CD8-positive, alpha-beta memory T cell (primary cell): ENCODE measurements around the gene MARK4. TPM values are rescaled to one million over a fixed set of nuclear protein-coding genes. Genes with fewer than 3 reads are reported as not detected.

ENCODE experiments used
- CTCF ChIA-PET: fragments of 350-600 bp; sonication (Branson Sonifier 250); formaldehyde crosslinking; loops from one replicate; lab custom pipeline; 2021; ENCODE audit warnings: antibody characterized with exemption; lab: Charles Lee
- POLR2A ChIA-PET: fragments of 350-600 bp; sonication (Branson Sonifier 250); formaldehyde crosslinking; loops from one replicate; lab custom pipeline; 2021; ENCODE audit warnings: antibody characterized with exemption; lab: Charles Lee
- DNase-seq, 5 donors: peaks; one replicate each; pipeline versions ENCODE4 v3.0.0 to v3.0.0-alpha.2; 2020 to 2022; ENCODE audit warnings: mixed read lengths in 1 of 5
- H3K27ac ChIP-seq: one replicate; pipeline ENCODE4 v1.7.0; 2013; ENCODE audit warnings: low read depth, mild to moderate bottlenecking, low read length, moderate library complexity
- H3K27me3 ChIP-seq: 2 replicates; pipeline ENCODE4 v1.7.0; 2013; ENCODE audit warnings: low read length, mild to moderate bottlenecking; ENCODE audit not compliant: insufficient read depth, poor library complexity, severe bottlenecking
- H3K36me3 ChIP-seq: 2 replicates; pipeline ENCODE4 v1.7.0; 2013; ENCODE audit warnings: mild to moderate bottlenecking, low read length, moderate library complexity; ENCODE audit not compliant: insufficient read depth
- H3K4me1 ChIP-seq: 2 replicates; pipeline ENCODE4 v1.7.0; 2013; ENCODE audit warnings: mild to moderate bottlenecking, low read length, moderate library complexity; ENCODE audit not compliant: insufficient read depth
- H3K4me3 ChIP-seq: 2 replicates; pipeline ENCODE4 v1.7.0; 2013; ENCODE audit warnings: mild to moderate bottlenecking, low read length
- H3K9me3 ChIP-seq: 2 replicates; pipeline ENCODE4 v1.7.0; 2013; ENCODE audit warnings: mild to moderate bottlenecking, low read length
- H3K27ac Mint-ChIP-seq, 8 donors: one replicate each; pipeline ENCODE4 v1.8.0; 2020 to 2021; ENCODE audit warnings: mixed read lengths in 8 of 8, mild to moderate bottlenecking in 6 of 8, inconsistent platforms in 3 of 8, moderate library complexity in 3 of 8
- H3K27me3 Mint-ChIP-seq, 2 donors: one replicate each; pipeline ENCODE4 v1.8.0; 2020 to 2021; ENCODE audit warnings: mixed read lengths in 2 of 2, mild to moderate bottlenecking in 1 of 2, moderate library complexity in 1 of 2
- H3K36me3 Mint-ChIP-seq, 3 donors: one replicate each; pipeline ENCODE4 v1.8.0; 2020 to 2021; ENCODE audit warnings: mixed read lengths in 3 of 3, inconsistent platforms in 1 of 3, mild to moderate bottlenecking in 1 of 3
- H3K4me1 Mint-ChIP-seq, 3 donors: one replicate each; pipeline ENCODE4 v1.8.0; 2020 to 2021; ENCODE audit warnings: mixed read lengths in 3 of 3, inconsistent platforms in 1 of 3, mild to moderate bottlenecking in 1 of 3
- H3K4me3 Mint-ChIP-seq, 7 donors: one replicate each; pipeline ENCODE4 v1.8.0; 2020 to 2021; ENCODE audit warnings: mixed read lengths in 7 of 7, mild to moderate bottlenecking in 6 of 7, moderate library complexity in 4 of 7, inconsistent platforms in 2 of 7
- H3K9me3 Mint-ChIP-seq, 5 donors: one replicate each; pipeline ENCODE4 v1.8.0; 2020 to 2022; ENCODE audit warnings: mixed read lengths in 5 of 5, mild to moderate bottlenecking in 3 of 5, moderate library complexity in 2 of 5, inconsistent platforms in 1 of 5
- polyA plus RNA-seq: library from polyadenylated mRNA; unstranded; fragments of 300-500 nt; fragmentation: Illumina TruSeq; gene quantifications from one replicate; pipeline ENCODE4 v1.2.3, GENCODE V29; 2021
- total RNA-seq, 2 experiments: library from RNA; stranded (reverse); gene quantifications; one replicate each; pipeline ENCODE4 v1.2.3, GENCODE V29; 2021

MARK4 gene
- total and polyA plus RNA-seq, 3 experiments from 2014 or later: 2.6 to 21.2 (median 20.2) TPM

DNA sequence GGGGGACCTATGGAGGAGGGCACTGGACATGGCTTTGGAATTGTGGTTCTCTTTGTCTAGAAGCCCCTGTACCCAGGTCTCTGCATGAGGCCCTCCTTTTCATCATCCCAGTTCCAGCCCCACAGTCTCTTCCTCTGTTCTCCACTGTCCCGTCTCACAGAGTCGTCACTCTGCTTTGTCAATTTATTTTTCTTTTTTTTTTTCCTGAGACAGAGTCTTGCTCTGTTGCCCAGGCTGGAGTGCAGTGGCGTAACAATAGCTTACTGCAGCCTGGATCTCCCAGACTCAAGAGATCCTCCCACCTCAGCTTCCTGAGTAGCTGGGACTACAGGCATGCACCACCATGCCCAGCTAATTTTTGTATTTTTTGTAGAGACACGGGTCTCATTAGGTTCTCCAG lies 5.2 kb upstream of the MARK4 start:
- ChIA-PET POLR2A (interaction anchor here (0.7 kb wide), 1 partner anchor 232 kb away, joined by 3 read pairs; no protein-coding TSS in a partner anchor), CTCF (interaction anchor here (0.9 kb wide), 1 partner anchor 64 kb away, joined by 3 read pairs; no protein-coding TSS in a partner anchor)
- no peak overlapping the region for H3K4me3 ChIP-seq
- H3K36me3 ChIP-seq: no peaks in the 10 kb centered on the region
- peak overlapping the region; percentile 51 for H3K27ac ChIP-seq
- no peak for DNase-seq
- H3K27me3 ChIP-seq: no peaks in the 10 kb centered on the region
- Mint-ChIP-seq H3K9me3 (no peaks in the 10 kb centered on the region), H3K27me3 (peaks cover 8 to 14% of the 10 kb centered on the region in 2 donors), H3K36me3 (peaks cover 0 to 2% (median 0%) of the 10 kb centered on the region in 3 donors), H3K4me3 (no peak overlapping the region), H3K27ac (no peak overlapping the region), H3K4me1 (peaks cover 7 to 20% (median 9%) of the 10 kb centered on the region in 3 donors)
- H3K9me3 ChIP-seq: no peaks in the 10 kb centered on the region
- peaks cover 4% of the 10 kb centered on the region for H3K4me1 ChIP-seq

- peaks cover 8 to 11% of the 10 kb centered on the region in 2 donors for H3K27me3 Mint-ChIP-seq
Measured at GRCh38 chr19:45247136-45247535, 3.9 kb upstream of the MARK4 start.

GRCh38 chr19:45249261-45250033 lies 1.6 kb upstream of the MARK4 start:
- no peaks in the 10 kb centered on the region for H3K27me3 ChIP-seq
- peaks cover 32% of the 10 kb centered on the region for H3K4me1 ChIP-seq
- Mint-ChIP-seq H3K36me3 (peaks cover 0 to 2% (median 0%) of the 10 kb centered on the region in 3 donors), H3K27me3 (peaks cover 6 to 7% of the 10 kb centered on the region in 2 donors), H3K9me3 (no peaks in the 10 kb centered on the region), H3K4me1 (peaks cover 29 to 44% (median 30%) of the 10 kb centered on the region in 3 donors), H3K27ac (peak overlapping the region in 4 of 8 donors; percentile 6 to 73 (median 16)), H3K4me3 (peak overlapping the region; percentile 34 to 93 (median 79))
- DNase-seq: no peak
- ChIA-PET POLR2A (interaction anchor here (0.5 kb wide), 1 partner anchor 296 kb away, joined by 3 read pairs; no protein-coding TSS in a partner anchor), CTCF (interaction anchor here (1.2 to 1.3 kb wide), 4 partner anchors 9 to 249 kb away, joined by 3 to 5 read pairs (median 4); partner anchors contain the start of gene RELB)
- H3K9me3 ChIP-seq: no peaks in the 10 kb centered on the region
- no peak overlapping the region for H3K27ac ChIP-seq
- H3K4me3 ChIP-seq: no peak overlapping the region
- H3K36me3 ChIP-seq: no peaks in the 10 kb centered on the region

More at GRCh38 chr19:45247136-45247535, 3.9 kb upstream of the MARK4 start:
- H3K36me3 ChIP-seq: no peaks in the 10 kb centered on the region
- H3K9me3 ChIP-seq: no peaks in the 10 kb centered on the region
- Mint-ChIP-seq H3K9me3 (no peaks in the 10 kb centered on the region), H3K4me3 (no peak overlapping the region), H3K27ac (no peak overlapping the region), H3K36me3 (peaks cover 0 to 2% (median 0%) of the 10 kb centered on the region in 3 donors), H3K4me1 (peaks cover 9 to 23% (median 12%) of the 10 kb centered on the region in 3 donors)
- H3K4me1 ChIP-seq: peaks cover 8% of the 10 kb centered on the region
- DNase-seq: no peak
- no peak overlapping the region for H3K4me3 ChIP-seq
- POLR2A ChIA-PET: no interaction called here
- H3K27me3 ChIP-seq: no peaks in the 10 kb centered on the region
- H3K27ac ChIP-seq: no peak overlapping the region
- CTCF ChIA-PET: no interaction called here

DNA sequence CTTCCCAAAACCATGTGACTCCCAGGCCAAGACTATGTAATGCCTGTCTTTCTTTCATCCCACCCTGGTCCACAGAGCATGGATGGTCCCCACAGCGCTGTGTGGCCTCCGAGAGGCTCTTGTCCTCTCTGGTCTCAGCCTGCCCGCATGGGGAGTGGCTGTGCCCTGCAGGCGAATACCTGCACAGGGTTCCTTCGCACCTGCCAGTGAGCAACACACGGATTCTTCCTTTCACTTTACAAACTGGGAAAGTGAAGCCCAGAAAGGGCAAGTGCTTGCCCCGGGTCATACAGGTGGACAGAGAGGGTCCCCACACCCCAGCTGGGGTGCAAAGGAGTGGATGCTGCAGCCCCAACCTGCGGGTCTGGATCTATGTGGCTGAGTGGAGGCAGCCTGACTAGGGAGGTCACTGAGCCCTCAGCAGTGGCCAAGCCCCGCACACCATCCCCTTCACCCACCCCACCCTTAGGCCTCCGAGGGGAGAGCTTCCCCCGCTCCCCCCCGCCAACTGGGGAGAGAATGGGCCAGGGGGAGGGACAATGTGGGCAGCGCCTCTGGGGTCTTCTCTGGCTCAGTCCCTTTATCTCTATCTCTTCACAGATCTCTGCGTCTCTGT lies 747 bp upstream of the MARK4 start:
- no peak for DNase-seq
- H3K4me1 Mint-ChIP-seq: peaks cover 30 to 51% (median 34%) of the 10 kb centered on the region in 3 donors
- H3K27me3 ChIP-seq: no peaks in the 10 kb centered on the region
- H3K27ac ChIP-seq: peak overlapping the region; percentile 33
- H3K36me3 Mint-ChIP-seq: peaks cover 0 to 2% (median 0%) of the 10 kb centered on the region in 3 donors
- H3K9me3 Mint-ChIP-seq: no peaks in the 10 kb centered on the region
- ChIA-PET CTCF (no interaction called here), POLR2A (no interaction called here)
- H3K27me3 Mint-ChIP-seq: peaks cover 0 to 3% of the 10 kb centered on the region in 2 donors
- H3K36me3 ChIP-seq: no peaks in the 10 kb centered on the region
- no peaks in the 10 kb centered on the region for H3K9me3 ChIP-seq
- H3K4me3 Mint-ChIP-seq: peak overlapping the region; percentile 77 to 94 (median 88)
- peak overlapping the region; percentile 59 for H3K4me3 ChIP-seq
- peaks cover 35% of the 10 kb centered on the region for H3K4me1 ChIP-seq
- H3K27ac Mint-ChIP-seq: peak overlapping the region in 7 of 8 donors; percentile 12 to 95 (median 91)

DNA sequence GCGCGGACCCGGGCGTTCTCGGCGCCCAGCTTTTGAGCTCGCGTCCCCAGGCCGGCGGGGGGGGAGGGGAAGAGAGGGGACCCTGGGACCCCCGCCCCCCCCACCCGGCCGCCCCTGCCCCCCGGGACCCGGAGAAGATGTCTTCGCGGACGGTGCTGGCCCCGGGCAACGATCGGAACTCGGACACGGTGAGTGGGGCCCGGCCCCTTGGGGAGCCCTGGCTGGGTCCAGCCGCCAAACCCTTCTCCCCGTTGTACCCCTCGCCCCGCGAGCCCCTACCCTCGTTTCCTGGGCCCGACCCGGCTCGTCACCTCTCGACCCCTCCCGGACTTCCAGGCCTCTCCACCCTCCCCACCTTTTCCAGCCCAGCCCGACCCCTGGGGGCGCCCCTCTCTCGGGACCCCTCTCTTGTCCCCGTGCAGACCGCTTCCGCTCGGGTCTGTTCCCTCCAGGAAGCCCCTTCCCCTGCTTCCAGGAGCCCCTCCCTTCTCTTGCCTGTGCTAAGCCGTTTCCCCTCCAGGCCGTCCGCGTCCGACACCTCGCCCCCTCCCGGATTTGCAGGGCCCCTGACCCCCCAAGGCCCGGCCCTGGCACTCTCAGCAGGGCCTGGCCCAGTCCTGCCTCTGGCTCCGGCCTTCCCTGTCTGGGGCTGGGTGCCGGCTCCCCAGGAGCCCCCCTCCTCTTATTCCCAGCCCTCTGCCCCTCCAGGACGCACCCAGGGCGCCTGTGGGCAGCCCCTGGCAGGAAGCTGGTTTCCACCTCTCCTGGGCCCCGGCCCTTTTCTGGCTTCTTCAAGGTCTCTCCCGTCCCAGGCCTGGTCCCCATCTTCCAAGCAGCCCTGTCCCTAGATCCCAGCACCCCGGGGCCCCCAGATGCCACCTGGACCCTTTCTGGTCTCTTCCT lies 632 bp downstream of the MARK4 start:
- Histone ChIP-seq H3K27ac (peak overlapping the region; percentile 65), H3K4me1 (peaks cover 35% of the 10 kb centered on the region), H3K36me3 (no peaks in the 10 kb centered on the region), H3K27me3 (no peaks in the 10 kb centered on the region), H3K9me3 (no peaks in the 10 kb centered on the region), H3K4me3 (peak overlapping the region; percentile 54)
- Mint-ChIP-seq H3K4me3 (peak overlapping the region; percentile 65 to 93 (median 85)), H3K9me3 (no peaks in the 10 kb centered on the region), H3K27ac (peak overlapping the region in 5 of 8 donors; percentile 42 to 99 (median 87)), H3K4me1 (peaks cover 34 to 62% (median 34%) of the 10 kb centered on the region in 3 donors), H3K36me3 (peaks cover 0 to 2% (median 0%) of the 10 kb centered on the region in 3 donors), H3K27me3 (peaks cover 0 to 1% of the 10 kb centered on the region in 2 donors)
- DNase-seq: peak in 2 of 5 donors; percentile 7 to 12
- CTCF ChIA-PET: no interaction called here
- POLR2A ChIA-PET: interaction anchor here (0.6 kb wide), 1 partner anchor 243 kb away, joined by 3 read pairs; no protein-coding TSS in a partner anchor

DNA sequence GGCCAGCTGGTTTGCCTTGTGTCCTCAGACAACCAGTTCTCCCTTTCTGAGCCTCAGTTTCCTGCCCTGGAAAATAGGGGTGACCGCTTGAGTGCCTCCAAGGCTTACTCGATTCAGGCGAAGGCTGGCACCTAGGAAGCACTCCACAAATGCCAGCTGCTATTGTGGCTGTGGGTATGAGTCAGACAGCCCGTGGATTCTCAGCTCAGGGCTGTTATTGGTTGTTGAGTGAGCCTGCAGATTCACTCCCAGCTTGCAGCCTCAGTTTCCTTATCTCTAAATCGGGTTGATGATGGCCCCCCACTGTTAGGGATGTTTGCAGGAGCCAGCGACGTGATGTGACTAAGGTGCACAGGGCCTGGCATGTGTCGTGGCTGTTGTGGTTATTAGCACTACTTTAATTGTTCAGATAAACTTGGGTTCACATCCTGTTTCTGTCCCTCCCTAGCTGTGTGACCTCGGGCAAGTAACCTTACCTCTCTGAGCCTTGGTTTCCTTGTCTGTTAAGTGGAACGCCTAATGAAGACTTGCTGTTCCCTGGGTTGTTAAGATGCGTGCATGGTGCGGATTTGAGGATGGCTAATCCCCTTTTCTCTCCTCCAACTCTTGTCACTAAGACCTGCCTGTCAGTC lies 2.4 kb downstream of the MARK4 start:
- Mint-ChIP-seq H3K36me3 (peaks cover 0 to 6% (median 0%) of the 10 kb centered on the region in 3 donors), H3K27ac (peak overlapping the region in 7 of 8 donors; percentile 21 to 92 (median 87)), H3K4me3 (peak overlapping the region; percentile 65 to 93 (median 85)), H3K9me3 (no peaks in the 10 kb centered on the region), H3K4me1 (peaks cover 34 to 63% (median 34%) of the 10 kb centered on the region in 3 donors), H3K27me3 (no peaks in the 10 kb centered on the region)
- no peaks in the 10 kb centered on the region for H3K36me3 ChIP-seq
- peak overlapping the region; percentile 22 for H3K27ac ChIP-seq
- peaks cover 35% of the 10 kb centered on the region for H3K4me1 ChIP-seq
- peak in 1 of 5 donors; percentile 17 for DNase-seq
- ChIA-PET POLR2A (no interaction called here), CTCF (interaction anchor here (0.6 kb wide), 1 partner anchor 232 kb away, joined by 3 read pairs; no protein-coding TSS in a partner anchor)
- H3K9me3 ChIP-seq: no peaks in the 10 kb centered on the region
- H3K4me3 ChIP-seq: peak overlapping the region; percentile 32
- no peaks in the 10 kb centered on the region for H3K27me3 ChIP-seq
